H1 (cell line): Measurements from ENCODE around the gene GIPC1. TPM values are rescaled to one million over a fixed set of nuclear protein-coding genes. Genes with fewer than 3 reads are reported as not detected.

Source experiments
- CTCF ChIA-PET: fragments of 300-600 bp; sonication (Branson Sonifier 250); formaldehyde crosslinking; loops from one replicate; lab custom pipeline; 2021; ENCODE audit not compliant: partially characterized antibody; lab: Charles Lee
- POLR2A ChIA-PET: fragments of 300-600 bp; sonication (Branson Sonifier 250); formaldehyde crosslinking; loops from one replicate; lab custom pipeline; 2021; ENCODE audit warnings: inconsistent platforms; ENCODE audit not compliant: partially characterized antibody; lab: Charles Lee
- DNase-seq, 2 experiments: peaks; one replicate each; pipeline versions ENCODE4 v3.0.0 to v3.0.0-alpha.2; 2010 to 2022; ENCODE audit warnings: low spot score in 2 of 2, low read depth in 1 of 2, mixed read lengths in 1 of 2
- FAIRE-seq: peaks from 2 replicates; lab custom pipeline; 2011; peaks lifted over from hg19 to GRCh38; lab: Jason Lieb, UNC
- H2AFZ ChIP-seq: 2 replicates; pipeline ENCODE4 v1.8.1; 2012; ENCODE audit warnings: low read length, inconsistent platforms
- H2AK5ac ChIP-seq: 2 replicates; pipeline ENCODE4 v1.6.1; 2013; ENCODE audit warnings: low read depth, low read length
- H2BK120ac ChIP-seq: replicated peaks from 2 replicates; pipeline ENCODE3; 2013; ENCODE audit warnings: low read depth, low read length, inconsistent platforms
- H2BK12ac ChIP-seq: 2 replicates; pipeline ENCODE4 v1.6.1; 2013; ENCODE audit warnings: low read depth, low read length
- H2BK15ac ChIP-seq: 2 replicates; pipeline ENCODE4 v1.6.1; 2013; ENCODE audit warnings: low read length
- H2BK20ac ChIP-seq: 2 replicates; pipeline ENCODE4 v1.6.1; 2013; ENCODE audit warnings: low read length
- H2BK5ac ChIP-seq: 2 replicates; pipeline ENCODE4 v1.6.1; 2013; ENCODE audit warnings: low read depth, low read length
- H3K14ac ChIP-seq: 2 replicates; pipeline ENCODE4 v1.6.1; 2013; ENCODE audit warnings: inconsistent platforms; ENCODE audit not compliant: insufficient read length
- H3K18ac ChIP-seq: 2 replicates; pipeline ENCODE4 v1.6.1; 2013; ENCODE audit warnings: low read length; ENCODE audit errors: extremely low read depth
- H3K23ac ChIP-seq: 2 replicates; pipeline ENCODE4 v1.6.1; 2013; ENCODE audit warnings: inconsistent platforms; ENCODE audit not compliant: insufficient read length
- H3K23me2 ChIP-seq: 2 replicates; pipeline ENCODE4 v1.6.1; 2013; ENCODE audit warnings: low read depth, low read length
- H3K27ac ChIP-seq: 2 replicates; pipeline ENCODE4 v1.6.1; 2011; ENCODE audit warnings: low read depth, low read length, inconsistent platforms
- H3K27me3 ChIP-seq, 4 experiments: replicated peaks in 1 of 4; 1 replicate in 1 of 4; 2 replicates in 3 of 4; pipeline versions ENCODE4 v1.6.1 to v1.8.1; 2011 to 2013; ENCODE audit warnings: low read length in 3 of 4, mild to moderate bottlenecking in 3 of 4, inconsistent platforms in 2 of 4, mixed read lengths in 2 of 4, moderate library complexity in 1 of 4; ENCODE audit not compliant: control insufficient read depth in 3 of 4, insufficient read depth in 3 of 4; ENCODE audit errors: extremely low read depth in 1 of 4
- H3K36me3 ChIP-seq, 4 experiments: 2 replicates each; pipeline versions ENCODE4 v1.6.1 to v1.8.1; 2011 to 2013; ENCODE audit warnings: mild to moderate bottlenecking in 4 of 4, low read length in 3 of 4, moderate library complexity in 2 of 4, control low read depth in 1 of 4, inconsistent platforms in 1 of 4; ENCODE audit not compliant: insufficient read depth in 4 of 4, control insufficient read depth in 2 of 4
- H3K4ac ChIP-seq: replicated peaks from 2 replicates; pipeline ENCODE3; 2013; ENCODE audit warnings: low read length, low read depth, mixed read lengths, inconsistent platforms; ENCODE audit not compliant: insufficient read length
- H3K4me1 ChIP-seq, 4 experiments: replicated peaks in 1 of 4; 1 replicate in 1 of 4; 2 replicates in 3 of 4; pipeline versions ENCODE4 v1.6.1 to v1.8.1; 2011 to 2013; ENCODE audit warnings: low read length in 3 of 4, inconsistent platforms in 2 of 4, mixed read lengths in 1 of 4; ENCODE audit not compliant: insufficient read depth in 4 of 4, control insufficient read depth in 3 of 4
- H3K4me2 ChIP-seq, 2 experiments: 2 replicates each; pipeline versions ENCODE4 v1.6.1 to v1.8.1; 2011 to 2013; ENCODE audit warnings: low read depth in 2 of 2, low read length in 2 of 2, control low read depth in 1 of 2, inconsistent platforms in 1 of 2, mild to moderate bottlenecking in 1 of 2; ENCODE audit not compliant: insufficient read depth in 1 of 2
- H3K4me3 ChIP-seq, 4 experiments: fragments of 200-600, 300-600 bp in 1 of 4; sonication (generic), shearing (Covaris generic), sonication (Bioruptor Twin) in 1 of 4; 2 replicates each; pipeline versions ENCODE4 v1.5.1 to v1.8.1; 2011 to 2016; ENCODE audit warnings: low read length in 4 of 4, low read depth in 3 of 4, control low read depth in 2 of 4, inconsistent platforms in 2 of 4, mild to moderate bottlenecking in 2 of 4, mixed read lengths in 1 of 4, moderate library complexity in 1 of 4; ENCODE audit not compliant: insufficient read depth in 2 of 4; ENCODE audit errors: extremely low read depth in 1 of 4
- H3K56ac ChIP-seq: replicated peaks from 2 replicates; pipeline ENCODE3; 2013; ENCODE audit warnings: low read depth, mild to moderate bottlenecking, mixed read lengths, low read length, inconsistent platforms; ENCODE audit not compliant: insufficient read length
- H3K79me1 ChIP-seq: 2 replicates; pipeline ENCODE4 v1.6.1; 2013; ENCODE audit warnings: low read depth, low read length, control low read depth
- H3K79me2 ChIP-seq, 2 experiments: 2 replicates each; pipeline versions ENCODE4 v1.6.1 to v1.8.1; 2012 to 2013; ENCODE audit warnings: low read length in 2 of 2, mild to moderate bottlenecking in 2 of 2, inconsistent platforms in 1 of 2; ENCODE audit not compliant: insufficient read depth in 2 of 2, control insufficient read depth in 1 of 2
- H3K9ac ChIP-seq, 4 experiments: replicated peaks in 1 of 4; 1 replicate in 1 of 4; 2 replicates in 3 of 4; pipeline versions ENCODE4 v1.6.1 to v1.8.1; 2011 to 2013; ENCODE audit warnings: low read depth in 3 of 4, low read length in 3 of 4, control low read depth in 2 of 4, mild to moderate bottlenecking in 2 of 4, moderate library complexity in 2 of 4, inconsistent platforms in 1 of 4; ENCODE audit errors: extremely low read depth in 1 of 4
- H3K9me3 ChIP-seq, 2 experiments: 2 replicates each; pipeline versions ENCODE4 v1.6.1 to v1.8.1; 2012 to 2013; ENCODE audit warnings: mild to moderate bottlenecking in 2 of 2, moderate library complexity in 2 of 2, control low read depth in 1 of 2, inconsistent platforms in 1 of 2, low read depth in 1 of 2, low read length in 1 of 2, mixed read lengths in 1 of 2; ENCODE audit not compliant: insufficient read depth in 2 of 2
- H4K20me1 ChIP-seq, 2 experiments: replicated peaks in 1 of 2; 2 replicates each; pipeline versions ENCODE3 to v1.8.1; 2011 to 2013; ENCODE audit warnings: inconsistent platforms in 2 of 2, low read length in 2 of 2, mild to moderate bottlenecking in 1 of 2; ENCODE audit not compliant: insufficient read depth in 2 of 2, control insufficient read depth in 1 of 2
- H4K5ac ChIP-seq: 2 replicates; pipeline ENCODE4 v1.6.1; 2013; ENCODE audit warnings: low read length, low read depth, mixed read lengths, inconsistent platforms; ENCODE audit not compliant: insufficient read length
- H4K8ac ChIP-seq: 2 replicates; pipeline ENCODE4 v1.8.0; 2013; ENCODE audit warnings: mild to moderate bottlenecking, moderate library complexity, low read length, inconsistent platforms; ENCODE audit not compliant: insufficient read depth; ENCODE audit errors: extremely low read depth
- H4K91ac ChIP-seq: replicated peaks from 2 replicates; pipeline ENCODE3; 2013; ENCODE audit warnings: low read length, mixed read lengths, inconsistent platforms; ENCODE audit not compliant: insufficient read length
- ASH2L ChIP-seq: fragments of 200-600, 300-600 bp; sonication (generic); IDR thresholded peaks from one replicate; pipeline ENCODE4 v1.7.1; 2017; ENCODE audit warnings: low read length
- HDAC6 ChIP-seq: IDR thresholded peaks from one replicate; pipeline ENCODE4 v1.7.1; 2012; ENCODE audit warnings: low read depth, mild to moderate bottlenecking, inconsistent platforms, low read length, moderate library complexity
- JUND ChIP-seq: IDR thresholded peaks from 2 replicates; pipeline ENCODE4 v1.6.1; 2011; ENCODE audit warnings: mild to moderate bottlenecking, improper control_type of control experiment, low read length
- NRF1 ChIP-seq: IDR thresholded peaks from 2 replicates; pipeline ENCODE4 v1.6.1; 2011; ENCODE audit warnings: mild to moderate bottlenecking, low read depth, low read length, improper control_type of control experiment
- SAP30 ChIP-seq: fragments of 300-600 bp; sonication (generic); IDR thresholded peaks from 2 replicates; pipeline ENCODE4 v1.7.1; 2012; ENCODE audit warnings: low read length, moderate library complexity, mild to moderate bottlenecking, inconsistent platforms; ENCODE audit not compliant: insufficient read depth, insufficient replicate concordance
- SIRT6 ChIP-seq: IDR thresholded peaks from one replicate; pipeline ENCODE4 v1.7.1; 2012; ENCODE audit warnings: low read length, inconsistent platforms
- YY1 ChIP-seq: IDR thresholded peaks from 2 replicates; pipeline ENCODE4 v1.6.1; 2011; ENCODE audit warnings: low read depth, mild to moderate bottlenecking, low read length
- WGBS, 2 experiments: shearing (Covaris generic) in 1 of 2; methylation state at CpG; one replicate each; pipeline versions ENCODE4 v1.1.6 to v1.1.7; 2013 to 2015; ENCODE audit warnings: low lambda C conversion rate in 2 of 2, mixed read lengths in 2 of 2, inconsistent platforms in 1 of 2, low coverage in 1 of 2, missing lambda C conversion rate in 1 of 2; ENCODE audit not compliant: insufficient replicate concordance in 2 of 2, insufficient coverage in 1 of 2, insufficient read length in 1 of 2; ENCODE audit errors: extremely low coverage in 1 of 2, missing lambda C conversion rate in 1 of 2; 5-methylcytosine and 5-hydroxymethylcytosine counted together
- long read RNA-seq, 2 experiments: library from RNA in 1 of 2; library from capped mRNA in 1 of 2; stranded (forward); transcript quantifications; one replicate each; pipeline ENCODE4 v2.0.0, GENCODE V29; 2021; ENCODE audit warnings: inconsistent platforms in 1 of 2
- polyA minus RNA-seq, 3 experiments: library from RNA; depleted of rRNA, polyadenylated mRNA; stranded (reverse); fragments of >200 nt; gene quantifications; 1 replicate in 2 of 3; 2 replicates in 1 of 3; pipeline ENCODE4 v1.2.3, GENCODE V29; 2011
- polyA plus RNA-seq, 7 experiments: library from polyadenylated mRNA; depleted of rRNA in 3 of 7; stranded (reverse) in 5 of 7; unstranded in 2 of 7; fragments of >200 nt in 5 of 7; fragments of 200-250 nt in 2 of 7; gene quantifications; 1 replicate in 5 of 7; 2 replicates in 1 of 7; 4 replicates in 1 of 7; pipeline versions ENCODE4 v1.2.1 to v1.2.3, GENCODE V29; 2011 to 2013; ENCODE audit warnings: missing spikeins in 2 of 7, mixed read lengths in 2 of 7
- total RNA-seq: library from RNA; stranded (reverse); fragmentation: NEBNext Ultra II Directional; extraction: Animal tissue kit (Norgen Biotek cat#: 25700); gene quantifications from 2 replicates; pipeline ENCODE4 v1.2.1, GENCODE V29; 2021

GIPC1 gene
- total RNA-seq: 65.6 and 68.3 TPM in 2 replicates
- polyA plus RNA-seq (2011; rRNA removed): 72.0 and 100 TPM in 2 replicates
- polyA plus RNA-seq (2011; cell fraction: cytosol; rRNA removed): 73.9 TPM
- polyA plus RNA-seq (2011; cell fraction: nucleus; rRNA removed): 71.2 TPM
- polyA plus RNA-seq (2012, experiment 1 of 2): 54.1 to 70.0 TPM (median 66.3 TPM) in 4 replicates
- polyA plus RNA-seq (2012, experiment 2 of 2): 58.6 TPM
- 52.3 TPM for polyA plus RNA-seq (2013, experiment 1 of 2)
- polyA plus RNA-seq (2013, experiment 2 of 2): 54.4 TPM
- polyA minus RNA-seq (2011; rRNA and poly(A)+ RNA removed): 17.8 and 21.8 TPM in 2 replicates
- 52.3 TPM for polyA minus RNA-seq (2011; cell fraction: cytosol; rRNA and poly(A)+ RNA removed)
- polyA minus RNA-seq (2011; cell fraction: nucleus; rRNA and poly(A)+ RNA removed): 27.4 TPM
- long read RNA-seq, experiment 1, transcript GIPC1-204 (3 exons, 2,071 nt): minor isoform, 6 of 72 reads
- long read RNA-seq, experiment 1, transcript GIPC1-203 (9 exons, 1,926 nt): major isoform, 7 of 72 reads
- long read RNA-seq, experiment 1, transcript GIPC1-205 (8 exons, 1,386 nt): minor isoform, 5 of 72 reads
- long read RNA-seq, experiment 1, partial matches to known transcripts: 45 of 72 reads
- long read RNA-seq, experiment 1, other reads (novel, unspliced or antisense): 4 of 72 reads
- long read RNA-seq, experiment 2, partial matches to known transcripts: 1 of 2 reads
- long read RNA-seq, experiment 2, other reads (novel, unspliced or antisense): 0 of 2 reads

- FAIRE-seq (no peak), DNase-seq (peak; percentile 95 to 97)
- H3K14ac ChIP-seq: no peak within 1 kb of the TSS
- peak within 1 kb of the TSS; percentile 22 to 46 (median 38); a peak in 5 of 7 replicates for H3K9ac ChIP-seq
- H3K4ac ChIP-seq: no peak within 1 kb of the TSS
- H3K9me3 ChIP-seq: no peaks in the 10 kb centered on the region
- H2BK120ac ChIP-seq: peak within 1 kb of the TSS; percentile 34
- H3K27ac ChIP-seq: peak within 1 kb of the TSS; percentile 37; the same call in 1 of the 2 replicates
- CTCF ChIA-PET: interaction anchor here (0.6 to 3.8 kb wide), 9 partner anchors 8 to 463 kb away, joined by 3 to 24 read pairs (median 3); no protein-coding TSS in a partner anchor
- peak within 1 kb of the TSS; percentile 85; the same call in 1 of the 2 replicates for H2BK15ac ChIP-seq
- peaks cover 7% of the 10 kb centered on the region; the same call in 1 of the 2 replicates for H3K23me2 ChIP-seq
- H3K4me2 ChIP-seq: peak within 1 kb of the TSS; percentile 75 to 77
- no peaks in the 10 kb centered on the region; a peak in 2 of 8 replicates for H3K36me3 ChIP-seq
- no peak within 1 kb of the TSS for H3K23ac ChIP-seq
- H3K4me3 ChIP-seq: peak within 1 kb of the TSS; percentile 46 to 80 (median 69)
- peak within 1 kb of the TSS; percentile 24 for H3K56ac ChIP-seq
- H3K79me1 ChIP-seq: peaks cover 3% of the 10 kb centered on the region
- POLR2A ChIA-PET: interaction anchor here (0.9 to 6.0 kb wide), 11 partner anchors 8 to 60 kb away, joined by 3 to 45 read pairs (median 5); partner anchors contain the start of gene DNAJB1
- no peaks in the 10 kb centered on the region for H3K27me3 ChIP-seq
- peak within 1 kb of the TSS; percentile 29; the same call in 1 of the 2 replicates for H4K8ac ChIP-seq
- peaks cover 0 to 11% of the 10 kb centered on the region in 2 experiments; a peak in 2 of 4 replicates for H3K79me2 ChIP-seq
- no peak within 1 kb of the TSS for H3K18ac ChIP-seq
- H3K4me1 ChIP-seq: peaks cover 0 to 13% (median 6%) of the 10 kb centered on the region in 4 experiments; a peak in 5 of 7 replicates
- WGBS, 2 experiments: 19% methylated on average over 37 of the region's 71 CpGs; no CpG with 5 or more reads in 1 of the 2 experiments
- H2BK12ac ChIP-seq: peak within 1 kb of the TSS; percentile 2
- peaks cover 0 to 10% of the 10 kb centered on the region in 2 experiments for H4K20me1 ChIP-seq
- H2BK5ac ChIP-seq: no peak within 1 kb of the TSS; the same call in 1 of the 2 replicates
- H4K5ac ChIP-seq: peak within 1 kb of the TSS; percentile 19
- H2AFZ ChIP-seq: no peak within 1 kb of the TSS
- H2AK5ac ChIP-seq: peak within 1 kb of the TSS; percentile 1; the same call in 1 of the 2 replicates
- H4K91ac ChIP-seq: peak within 1 kb of the TSS; percentile 42
- no peak within 1 kb of the TSS; the same call in 1 of the 2 replicates for H2BK20ac ChIP-seq
- TF ChIP-seq YY1: no peak
- TF ChIP-seq HDAC6: no peak
- TF ChIP-seq SIRT6: no peak
- no peak for TF ChIP-seq SAP30
- TF ChIP-seq NRF1: no peak
- peak; percentile 94 for TF ChIP-seq JUND
- no peak for TF ChIP-seq ASH2L
Measured at GRCh38 chr19:14496029-14496833, at the start of gene GIPC1. TSS of gene GIPC1 (minus strand) at chr19:14496127. CDS start at chr19:14482976, 13,151 bp downstream.
